ENCODE data around the gene ARHGEF26.

Gene ARHGEF26

DNA sequence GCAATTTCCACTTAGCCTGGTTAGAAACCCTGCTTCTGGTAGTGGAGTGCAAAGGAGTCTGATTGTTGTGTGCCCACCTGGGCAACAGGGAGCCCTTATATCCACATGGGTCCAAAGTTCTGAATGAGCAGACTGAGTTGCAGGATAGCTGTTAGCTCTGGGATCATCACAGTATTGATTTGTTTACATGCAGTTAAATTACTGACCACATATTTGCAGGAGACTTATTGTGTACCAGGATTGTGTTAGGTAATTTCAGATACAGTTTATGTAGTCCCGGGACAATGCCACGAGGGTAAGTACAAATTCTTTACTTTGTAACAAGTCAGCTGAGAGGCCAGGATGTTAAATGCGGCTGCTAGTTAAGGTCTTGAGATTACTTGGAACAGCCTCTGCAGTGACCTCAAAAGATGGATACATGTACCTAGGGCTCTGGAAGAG lies 18.8 kb downstream of the ARHGEF26 start:
- Mint-ChIP-seq H3K36me3 (ENCODE audit: low read depth) (no peaks in the 10 kb centered on the region), H3K4me3 (no peak overlapping the region), H3K9me3 (no peaks in the 10 kb centered on the region), H3K27ac (no peak overlapping the region), H3K4me1 (peaks cover 10% of the 10 kb centered on the region), H3K27me3 (ENCODE audit: low read depth) (peaks cover 4% of the 10 kb centered on the region)
- TF ChIP-seq, protein P1, sequence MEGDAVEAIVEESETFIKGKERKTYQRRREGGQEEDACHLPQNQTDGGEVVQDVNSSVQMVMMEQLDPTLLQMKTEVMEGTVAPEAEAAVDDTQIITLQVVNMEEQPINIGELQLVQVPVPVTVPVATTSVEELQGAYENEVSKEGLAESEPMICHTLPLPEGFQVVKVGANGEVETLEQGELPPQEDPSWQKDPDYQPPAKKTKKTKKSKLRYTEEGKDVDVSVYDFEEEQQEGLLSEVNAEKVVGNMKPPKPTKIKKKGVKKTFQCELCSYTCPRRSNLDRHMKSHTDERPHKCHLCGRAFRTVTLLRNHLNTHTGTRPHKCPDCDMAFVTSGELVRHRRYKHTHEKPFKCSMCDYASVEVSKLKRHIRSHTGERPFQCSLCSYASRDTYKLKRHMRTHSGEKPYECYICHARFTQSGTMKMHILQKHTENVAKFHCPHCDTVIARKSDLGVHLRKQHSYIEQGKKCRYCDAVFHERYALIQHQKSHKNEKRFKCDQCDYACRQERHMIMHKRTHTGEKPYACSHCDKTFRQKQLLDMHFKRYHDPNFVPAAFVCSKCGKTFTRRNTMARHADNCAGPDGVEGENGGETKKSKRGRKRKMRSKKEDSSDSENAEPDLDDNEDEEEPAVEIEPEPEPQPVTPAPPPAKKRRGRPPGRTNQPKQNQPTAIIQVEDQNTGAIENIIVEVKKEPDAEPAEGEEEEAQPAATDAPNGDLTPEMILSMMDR (IDR thresholded peaks at IDR 0.05; ENCODE audit: unreplicated experiment in 3 of 3): no peak

DNA sequence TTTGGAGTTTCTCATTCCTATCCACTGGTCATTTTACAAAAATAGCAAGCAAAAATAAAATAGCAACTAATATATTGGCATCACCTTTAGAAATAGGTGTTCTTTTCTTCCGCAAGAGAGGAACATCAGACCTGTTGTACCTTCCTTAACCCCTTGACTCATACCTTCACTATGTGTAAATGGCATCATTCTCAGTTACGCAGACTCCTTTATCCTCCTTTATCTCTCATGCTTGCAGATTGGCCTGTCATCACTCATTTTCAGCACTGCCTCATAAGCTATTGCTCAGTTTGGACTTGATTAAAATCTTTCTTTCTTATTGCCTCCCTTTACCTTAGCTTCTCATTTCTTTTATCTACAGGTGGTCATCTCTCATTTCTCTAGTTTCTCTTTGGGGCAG lies 21.4 kb downstream of the ARHGEF26 start:
- TF ChIP-seq, protein P1 (IDR thresholded peaks at IDR 0.05; ENCODE audit: unreplicated experiment in 3 of 3): no peak
- Mint-ChIP-seq H3K27ac (no peak overlapping the region), H3K36me3 (ENCODE audit: low read depth) (no peaks in the 10 kb centered on the region), H3K4me1 (peaks cover 12% of the 10 kb centered on the region), H3K4me3 (no peak overlapping the region), H3K27me3 (ENCODE audit: low read depth) (peaks cover 4% of the 10 kb centered on the region), H3K9me3 (no peaks in the 10 kb centered on the region)

DNA sequence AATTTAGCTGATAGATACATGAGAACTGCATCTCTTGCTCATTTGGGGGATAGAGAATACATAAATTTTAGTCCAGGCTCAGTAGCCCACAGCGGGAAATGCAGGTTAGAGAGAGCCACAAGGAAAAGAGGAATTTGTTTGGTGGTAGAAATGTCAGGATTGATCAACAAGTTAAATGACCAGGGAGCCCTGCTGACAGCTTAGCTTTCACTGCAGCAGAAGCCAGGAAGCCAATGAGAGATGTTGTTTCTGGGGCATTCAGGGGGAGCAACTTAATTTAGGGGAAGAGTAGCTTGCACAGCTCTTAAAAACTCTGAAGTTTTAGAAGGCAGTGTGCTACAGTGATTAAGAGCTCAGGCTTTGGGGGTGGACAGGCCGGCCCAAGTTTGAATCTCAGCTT lies 22.7 kb downstream of the ARHGEF26 start:
- Mint-ChIP-seq H3K4me3 (no peak overlapping the region), H3K4me1 (peaks cover 12% of the 10 kb centered on the region), H3K9me3 (no peaks in the 10 kb centered on the region), H3K36me3 (ENCODE audit: low read depth) (no peaks in the 10 kb centered on the region), H3K27ac (no peak overlapping the region), H3K27me3 (ENCODE audit: low read depth) (peaks cover 7% of the 10 kb centered on the region)
- TF ChIP-seq, protein P1 (IDR thresholded peaks at IDR 0.05; ENCODE audit: unreplicated experiment in 3 of 3): no peak

DNA sequence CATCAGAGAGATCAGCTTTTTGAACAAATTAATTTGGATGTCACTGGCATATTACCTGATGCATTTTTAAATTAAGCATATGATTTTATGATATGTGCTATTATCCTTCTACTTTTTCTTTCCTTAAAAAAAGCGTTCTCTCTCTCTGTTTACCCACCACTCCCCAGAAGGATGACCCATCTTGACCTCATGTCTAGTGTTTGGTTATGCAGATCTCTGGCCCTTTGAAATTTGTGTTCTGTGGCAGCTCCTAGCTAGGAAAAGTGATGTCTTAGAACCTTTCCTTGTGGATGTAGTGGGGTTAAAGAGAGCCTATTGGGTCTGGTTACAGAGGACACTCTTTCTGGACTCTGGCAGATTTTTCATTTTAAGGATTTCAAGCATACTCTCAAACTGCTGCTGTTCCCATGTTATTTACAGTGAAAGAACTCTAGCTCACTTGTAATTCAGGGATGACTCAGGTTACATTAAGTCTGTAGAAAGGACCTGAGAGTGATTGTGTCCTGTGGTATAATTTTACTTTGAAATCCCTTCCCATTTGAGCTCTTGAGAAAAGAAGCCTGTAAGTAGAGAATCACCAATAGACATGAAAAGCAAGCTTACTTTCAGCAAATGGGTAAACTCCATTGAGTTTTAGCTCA lies 23.8 kb downstream of the ARHGEF26 start:
- Mint-ChIP-seq H3K9me3 (no peaks in the 10 kb centered on the region), H3K36me3 (ENCODE audit: low read depth) (no peaks in the 10 kb centered on the region), H3K27ac (no peak overlapping the region), H3K4me3 (no peak overlapping the region), H3K27me3 (ENCODE audit: low read depth) (peaks cover 4% of the 10 kb centered on the region), H3K4me1 (peaks cover 12% of the 10 kb centered on the region)
- TF ChIP-seq, protein P1 (IDR thresholded peaks at IDR 0.05; ENCODE audit: unreplicated experiment in 3 of 3): no peak

DNA sequence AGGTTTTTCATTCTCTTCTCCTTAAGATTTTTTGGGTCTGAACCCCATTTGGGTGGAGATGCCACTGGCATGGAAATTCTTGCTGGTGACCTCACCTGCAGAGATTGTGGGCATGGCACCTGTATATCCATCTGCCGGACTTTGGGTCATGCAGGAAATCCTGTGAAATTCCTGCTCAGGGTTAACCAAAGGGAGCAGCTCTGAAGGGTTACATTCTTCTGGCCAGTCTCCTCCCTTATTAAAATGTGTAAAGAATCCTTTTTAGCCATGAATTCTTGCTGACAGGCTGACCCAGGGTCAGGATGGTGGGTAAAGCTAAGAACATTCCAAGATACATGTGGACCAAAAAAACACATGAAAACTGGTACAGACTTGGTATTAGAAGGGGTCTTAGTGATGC lies 27.4 kb downstream of the ARHGEF26 start:
- Mint-ChIP-seq H3K36me3 (ENCODE audit: low read depth) (peaks cover 7% of the 10 kb centered on the region), H3K27ac (no peak overlapping the region), H3K9me3 (no peaks in the 10 kb centered on the region), H3K27me3 (ENCODE audit: low read depth) (peaks cover 4% of the 10 kb centered on the region), H3K4me1 (peaks cover 11% of the 10 kb centered on the region), H3K4me3 (no peak overlapping the region)
- TF ChIP-seq, protein P1 (IDR thresholded peaks at IDR 0.05; ENCODE audit: unreplicated experiment in 3 of 3): no peak

DNA sequence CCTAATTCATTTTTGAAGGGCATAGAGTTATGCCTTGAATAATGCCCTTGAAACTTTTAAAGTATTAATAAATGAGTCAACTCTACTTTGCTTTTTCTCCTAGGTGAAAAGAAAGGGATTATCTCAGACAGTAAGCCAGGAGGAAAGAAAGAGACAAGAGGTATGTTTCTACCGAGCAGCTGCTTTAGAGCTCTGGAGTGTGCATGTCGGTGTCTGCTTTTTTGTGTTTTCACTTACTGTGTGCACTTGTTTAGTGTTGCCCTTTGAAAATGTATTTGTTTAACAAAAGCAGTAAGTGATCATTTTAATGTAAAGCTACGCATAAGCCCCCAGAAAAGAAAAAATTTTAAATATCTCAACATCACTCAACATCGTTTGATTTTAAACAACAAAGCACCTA lies 28.1 kb downstream of the ARHGEF26 start:
- peaks cover 4% of the 10 kb centered on the region for H3K27me3 Mint-ChIP-seq (ENCODE audit: low read depth)

More for the DNA sequence above, 28.1 kb downstream of the ARHGEF26 start:
- H3K4me3 Mint-ChIP-seq: no peak overlapping the region
- H3K4me1 Mint-ChIP-seq: peaks cover 4% of the 10 kb centered on the region
- H3K9me3 Mint-ChIP-seq: no peaks in the 10 kb centered on the region
- no peak overlapping the region for H3K27ac Mint-ChIP-seq
- TF ChIP-seq, protein P1 (IDR thresholded peaks at IDR 0.05; ENCODE audit: unreplicated experiment in 3 of 3): no peak
- peaks cover 7% of the 10 kb centered on the region for H3K36me3 Mint-ChIP-seq (ENCODE audit: low read depth)
